Activated CD8-positive, alpha-beta T cell treated with anti-CD3 and anti-CD28 coated beads for 36 hours (primary cell): Measurements from ENCODE around the gene IL17RA. TPM values are rescaled to one million over a fixed set of nuclear protein-coding genes. Genes with fewer than 3 reads are reported as not detected.

Experiments used
- ATAC-seq: fragments of 200-7000 bp; cut with Tn5 transposase; one replicate; pipeline ENCODE4 v1.10.0; 2021; ENCODE audit warnings: mild to moderate bottlenecking, moderate library complexity
- CTCF ChIA-PET: fragments of 350-600 bp; sonication (Branson Sonifier 250); formaldehyde crosslinking; loops from one replicate; lab custom pipeline; 2021; ENCODE audit warnings: antibody characterized with exemption; lab: Charles Lee
- POLR2A ChIA-PET: fragments of 350-600 bp; sonication (Branson Sonifier 250); formaldehyde crosslinking; loops from one replicate; lab custom pipeline; 2021; ENCODE audit warnings: antibody characterized with exemption; lab: Charles Lee
- DNase-seq: peaks from one replicate; pipeline ENCODE4 v3.0.0-alpha.2; 2020
- H3K27ac Mint-ChIP-seq: one replicate; pipeline ENCODE4 v1.8.0; 2021; ENCODE audit warnings: mild to moderate bottlenecking, mixed read lengths
- H3K27me3 Mint-ChIP-seq: one replicate; pipeline ENCODE4 v1.8.0; 2021; ENCODE audit warnings: mixed read lengths
- H3K36me3 Mint-ChIP-seq: one replicate; pipeline ENCODE4 v1.8.0; 2021; ENCODE audit warnings: low read depth, mixed read lengths
- H3K4me1 Mint-ChIP-seq: one replicate; pipeline ENCODE4 v1.8.0; 2021; ENCODE audit warnings: low read depth, mixed read lengths
- H3K4me3 Mint-ChIP-seq: one replicate; pipeline ENCODE4 v1.8.0; 2021; ENCODE audit warnings: mild to moderate bottlenecking, moderate library complexity, mixed read lengths
- H3K9me3 Mint-ChIP-seq: one replicate; pipeline ENCODE4 v1.8.0; 2021; ENCODE audit warnings: mixed read lengths
- intact Hi-C: fragments of 100-400 bp; cut with micrococcal nuclease; formaldehyde crosslinking; loops from one replicate; pipeline ENCODE4 v1.10.0; 2022
- total RNA-seq, 2 experiments: library from RNA; stranded (reverse); gene quantifications; one replicate each; pipeline ENCODE4 v1.2.3, GENCODE V29; 2021
- TF ChIP-seq, protein P1 (sequence below): fragments of 200-600 bp; IDR thresholded peaks from one replicate; pipeline ENCODE4 v1.8.0; 2022; ENCODE audit warnings: antibody characterized with exemption, mild to moderate bottlenecking

The IL17RA gene
- total RNA-seq, 2 experiments from 2014 or later = 14.0 to 14.2 TPM

DNA sequence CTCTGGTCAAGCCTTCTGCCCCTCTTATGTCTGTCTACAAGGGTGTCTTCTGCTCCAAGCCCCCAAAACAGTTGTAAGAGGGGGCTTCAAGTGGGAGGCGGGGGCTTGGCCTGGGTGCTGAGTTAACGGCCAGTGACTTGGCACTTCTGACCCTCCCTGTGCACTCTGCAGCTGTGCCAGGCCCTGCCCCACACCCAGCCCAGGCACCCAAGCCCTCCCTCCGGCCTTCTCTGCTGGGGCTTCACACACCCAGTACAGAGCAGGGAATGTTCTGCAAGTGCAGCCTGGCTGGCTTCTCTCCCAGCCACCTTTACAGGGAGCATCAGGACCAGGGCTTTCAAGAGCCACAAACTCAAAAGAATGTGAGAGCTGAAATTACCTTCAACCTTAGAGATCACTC, 32.6 kb downstream of the IL17RA start:
- no peak for DNase-seq
- Mint-ChIP-seq H3K27me3 (peaks cover 9% of the 10 kb centered on the region), H3K4me1 (peaks cover 53% of the 10 kb centered on the region), H3K9me3 (no peaks in the 10 kb centered on the region), H3K36me3 (no peaks in the 10 kb centered on the region), H3K27ac (peak overlapping the region; percentile 35), H3K4me3 (no peak overlapping the region)
- TF ChIP-seq, protein P1, sequence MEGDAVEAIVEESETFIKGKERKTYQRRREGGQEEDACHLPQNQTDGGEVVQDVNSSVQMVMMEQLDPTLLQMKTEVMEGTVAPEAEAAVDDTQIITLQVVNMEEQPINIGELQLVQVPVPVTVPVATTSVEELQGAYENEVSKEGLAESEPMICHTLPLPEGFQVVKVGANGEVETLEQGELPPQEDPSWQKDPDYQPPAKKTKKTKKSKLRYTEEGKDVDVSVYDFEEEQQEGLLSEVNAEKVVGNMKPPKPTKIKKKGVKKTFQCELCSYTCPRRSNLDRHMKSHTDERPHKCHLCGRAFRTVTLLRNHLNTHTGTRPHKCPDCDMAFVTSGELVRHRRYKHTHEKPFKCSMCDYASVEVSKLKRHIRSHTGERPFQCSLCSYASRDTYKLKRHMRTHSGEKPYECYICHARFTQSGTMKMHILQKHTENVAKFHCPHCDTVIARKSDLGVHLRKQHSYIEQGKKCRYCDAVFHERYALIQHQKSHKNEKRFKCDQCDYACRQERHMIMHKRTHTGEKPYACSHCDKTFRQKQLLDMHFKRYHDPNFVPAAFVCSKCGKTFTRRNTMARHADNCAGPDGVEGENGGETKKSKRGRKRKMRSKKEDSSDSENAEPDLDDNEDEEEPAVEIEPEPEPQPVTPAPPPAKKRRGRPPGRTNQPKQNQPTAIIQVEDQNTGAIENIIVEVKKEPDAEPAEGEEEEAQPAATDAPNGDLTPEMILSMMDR = no peak
- CTCF ChIA-PET = interaction anchor here (1.3 to 4.2 kb wide), 3 partner anchors 10 to 55 kb away, joined by 4 to 18 read pairs (median 4); no protein-coding TSS in a partner anchor
- POLR2A ChIA-PET = interaction anchor here (1.0 to 1.6 kb wide), 2 partner anchors 15 to 18 kb away, joined by 3 read pairs; no protein-coding TSS in a partner anchor
- ATAC-seq = no peak
- intact Hi-C loops = no loop called here

DNA sequence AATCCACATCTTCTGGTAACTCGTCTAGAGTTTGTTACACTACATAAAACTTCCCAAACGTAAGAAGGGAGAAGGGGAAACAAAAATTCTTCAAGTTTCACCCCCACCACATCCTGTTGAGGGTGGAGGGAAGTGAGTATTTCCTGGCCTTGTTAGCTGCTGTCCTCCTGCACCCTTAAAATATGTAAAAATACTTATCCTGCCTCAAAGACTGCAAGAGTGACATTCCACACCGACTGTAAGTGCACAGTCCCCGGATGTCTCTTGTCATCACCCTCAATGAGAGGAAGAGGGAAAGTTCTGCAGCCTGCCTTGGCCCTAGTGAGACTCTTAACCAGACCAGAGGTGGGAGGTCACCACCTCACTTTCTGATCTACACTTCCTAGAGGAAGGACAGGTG, 33.1 kb downstream of the IL17RA start:
- Mint-ChIP-seq H3K36me3 (no peaks in the 10 kb centered on the region), H3K27me3 (peaks cover 13% of the 10 kb centered on the region), H3K4me3 (no peak overlapping the region), H3K9me3 (no peaks in the 10 kb centered on the region), H3K4me1 (peaks cover 49% of the 10 kb centered on the region), H3K27ac (peak overlapping the region; percentile 35)
- ATAC-seq = peak; percentile 23
- CTCF ChIA-PET = interaction anchor here (1.3 to 4.2 kb wide), 3 partner anchors 11 to 54 kb away, joined by 4 to 18 read pairs (median 4); no protein-coding TSS in a partner anchor
- peak; percentile 31 for DNase-seq
- TF ChIP-seq, protein P1 = no peak
- POLR2A ChIA-PET = interaction anchor here (0.9 to 1.6 kb wide), 3 partner anchors 16 to 32 kb away, joined by 3 read pairs; no protein-coding TSS in a partner anchor
- intact Hi-C loops = no loop called here

DNA sequence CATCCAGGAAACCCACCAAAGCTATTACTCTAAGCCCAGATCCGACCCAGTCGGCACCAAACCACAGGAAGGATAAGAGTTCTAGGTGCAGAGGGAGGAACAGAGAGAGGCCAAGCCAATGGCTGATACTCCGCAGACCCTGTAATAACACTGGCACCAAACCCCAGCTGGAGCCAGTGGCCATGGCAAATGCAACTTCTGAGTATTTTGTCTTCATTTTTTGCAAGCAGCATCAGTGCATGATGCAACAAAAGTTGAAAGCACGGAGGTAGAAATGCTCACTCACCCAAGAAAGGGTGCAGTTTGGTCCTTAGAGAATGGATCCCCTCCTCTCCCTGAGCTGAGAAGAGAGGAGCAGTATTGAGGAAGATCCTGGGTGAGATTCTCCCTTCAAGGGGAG, 33.5 kb downstream of the IL17RA start:
- CTCF ChIA-PET = interaction anchor here (1.3 to 4.2 kb wide), 3 partner anchors 11 to 54 kb away, joined by 4 to 18 read pairs (median 4); no protein-coding TSS in a partner anchor
- intact Hi-C loops = no loop called here
- H3K4me3 Mint-ChIP-seq = no peak overlapping the region
- peaks cover 14% of the 10 kb centered on the region for H3K27me3 Mint-ChIP-seq
- H3K27ac Mint-ChIP-seq = no peak overlapping the region
- POLR2A ChIA-PET = interaction anchor here (0.9 to 1.0 kb wide), 2 partner anchors 16 to 32 kb away, joined by 3 read pairs; no protein-coding TSS in a partner anchor
- peaks cover 49% of the 10 kb centered on the region for H3K4me1 Mint-ChIP-seq
- no peak for ATAC-seq
- H3K9me3 Mint-ChIP-seq = no peaks in the 10 kb centered on the region
- DNase-seq = no peak
- no peaks in the 10 kb centered on the region for H3K36me3 Mint-ChIP-seq
- TF ChIP-seq, protein P1 = no peak

DNA sequence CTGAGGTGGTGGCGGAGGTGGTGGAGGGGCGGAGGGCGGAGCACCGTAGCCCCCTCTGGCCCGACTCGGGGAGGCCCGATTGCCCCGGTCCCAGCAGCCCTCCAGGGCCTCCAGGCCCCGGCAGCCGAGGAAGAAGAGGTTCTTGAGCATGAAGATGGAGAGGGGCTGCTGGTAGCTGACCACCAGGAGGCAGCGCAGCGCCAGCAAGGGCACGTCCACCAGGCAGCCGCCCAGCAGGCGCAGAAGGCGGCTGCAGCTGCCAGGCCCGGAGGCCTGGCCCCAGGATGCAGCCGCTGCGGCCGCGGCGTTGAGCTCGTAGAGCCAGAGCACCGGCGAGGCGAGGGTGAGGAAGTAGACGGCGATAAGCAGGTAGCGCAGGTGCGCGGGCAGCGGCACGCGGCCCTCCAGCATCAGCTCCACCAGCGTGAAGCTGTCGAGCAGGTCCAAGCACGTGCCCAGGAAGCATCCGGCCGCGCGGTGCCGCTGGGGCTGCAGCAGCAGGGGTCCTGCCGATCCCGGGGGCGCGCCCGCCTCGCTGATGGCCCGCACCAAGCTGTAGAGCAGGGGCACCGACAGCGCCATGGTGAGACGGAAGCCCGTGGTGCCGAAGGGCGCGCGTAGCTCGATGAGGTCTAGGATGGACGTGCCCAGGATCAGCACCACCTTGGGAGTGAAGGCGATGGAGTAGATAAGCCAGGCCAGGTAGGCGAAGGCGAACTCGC, 34.8 kb downstream of the IL17RA start:
- intact Hi-C loops = no loop called here
- Mint-ChIP-seq H3K4me3 (no peak overlapping the region), H3K27me3 (peaks cover 18% of the 10 kb centered on the region), H3K4me1 (peaks cover 49% of the 10 kb centered on the region), H3K27ac (no peak overlapping the region), H3K9me3 (no peaks in the 10 kb centered on the region), H3K36me3 (no peaks in the 10 kb centered on the region)
- ChIA-PET POLR2A (no interaction called here), CTCF (interaction anchor here (0.6 to 1.8 kb wide), 4 partner anchors 9 to 533 kb away, joined by 3 to 5 read pairs (median 4); no protein-coding TSS in a partner anchor)
- ATAC-seq = no peak
- DNase-seq = peak; percentile 22
- TF ChIP-seq, protein P1 = peak; percentile 34

DNA sequence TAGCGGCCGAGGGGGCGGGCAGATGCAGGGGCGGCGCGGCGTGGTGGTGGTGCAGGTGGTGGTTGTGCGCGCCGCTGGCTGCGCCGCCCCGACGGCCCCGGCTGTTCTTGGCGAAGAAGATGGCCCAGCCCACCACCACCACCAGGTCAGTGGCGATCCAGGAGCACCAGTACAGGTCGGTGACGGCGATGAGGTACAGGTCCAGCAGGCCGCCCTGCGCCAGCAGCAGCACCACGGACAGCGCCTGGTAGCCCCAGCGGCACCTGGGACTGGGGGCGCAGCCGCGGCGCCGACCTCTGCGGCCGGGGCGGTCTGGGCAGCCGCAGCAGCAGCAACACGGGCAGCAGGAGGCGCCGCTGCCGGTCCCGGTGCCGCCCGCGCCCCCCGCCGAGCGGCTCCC, 35.5 kb downstream of the IL17RA start:
- Mint-ChIP-seq H3K4me1 (peaks cover 42% of the 10 kb centered on the region), H3K27ac (no peak overlapping the region), H3K36me3 (no peaks in the 10 kb centered on the region), H3K4me3 (no peak overlapping the region), H3K9me3 (no peaks in the 10 kb centered on the region), H3K27me3 (peaks cover 18% of the 10 kb centered on the region)
- ATAC-seq = peak; percentile 40
- intact Hi-C loops = no loop called here
- POLR2A ChIA-PET = no interaction called here
- CTCF ChIA-PET = interaction anchor here (1.1 to 1.8 kb wide), 3 partner anchors 8 to 52 kb away, joined by 3 to 5 read pairs (median 4); no protein-coding TSS in a partner anchor
- TF ChIP-seq, protein P1 = no peak
- DNase-seq = peak; percentile 62
